Tibial nerve (tissue), 4 donors: ENCODE measurements around the gene ANKFN1.

Experiments
- EP300 ChIP-seq, 2 donors: sonication (generic); formaldehyde crosslinking; IDR thresholded peaks; one replicate each; pipeline ENCODE4 v1.6.1; 2017; ENCODE audit warnings: antibody characterized with exemption in 2 of 2, mild to moderate bottlenecking in 1 of 2
- POLR2A ChIP-seq, 2 donors: fragments of 450-650 bp; IDR thresholded peaks; one replicate each; pipeline ENCODE4 v1.6.1; 2017; ENCODE audit warnings: antibody characterized with exemption in 2 of 2, mild to moderate bottlenecking in 2 of 2, moderate library complexity in 2 of 2
- TF ChIP-seq, protein P1 (sequence below), 5 experiments: fragments of 200-600 bp in 3 of 5; fragments of 450-650 bp in 2 of 5; sonication (generic) in 3 of 5; IDR thresholded peaks; one replicate each; pipeline ENCODE4 v1.5.1; 2016 to 2019; ENCODE audit warnings: antibody characterized with exemption in 5 of 5, mild to moderate bottlenecking in 3 of 5, moderate library complexity in 2 of 5

GRCh38 chr17:56130631-56131030 lies 22.6 kb upstream of the ANKFN1 start:
- TF ChIP-seq, protein P1, sequence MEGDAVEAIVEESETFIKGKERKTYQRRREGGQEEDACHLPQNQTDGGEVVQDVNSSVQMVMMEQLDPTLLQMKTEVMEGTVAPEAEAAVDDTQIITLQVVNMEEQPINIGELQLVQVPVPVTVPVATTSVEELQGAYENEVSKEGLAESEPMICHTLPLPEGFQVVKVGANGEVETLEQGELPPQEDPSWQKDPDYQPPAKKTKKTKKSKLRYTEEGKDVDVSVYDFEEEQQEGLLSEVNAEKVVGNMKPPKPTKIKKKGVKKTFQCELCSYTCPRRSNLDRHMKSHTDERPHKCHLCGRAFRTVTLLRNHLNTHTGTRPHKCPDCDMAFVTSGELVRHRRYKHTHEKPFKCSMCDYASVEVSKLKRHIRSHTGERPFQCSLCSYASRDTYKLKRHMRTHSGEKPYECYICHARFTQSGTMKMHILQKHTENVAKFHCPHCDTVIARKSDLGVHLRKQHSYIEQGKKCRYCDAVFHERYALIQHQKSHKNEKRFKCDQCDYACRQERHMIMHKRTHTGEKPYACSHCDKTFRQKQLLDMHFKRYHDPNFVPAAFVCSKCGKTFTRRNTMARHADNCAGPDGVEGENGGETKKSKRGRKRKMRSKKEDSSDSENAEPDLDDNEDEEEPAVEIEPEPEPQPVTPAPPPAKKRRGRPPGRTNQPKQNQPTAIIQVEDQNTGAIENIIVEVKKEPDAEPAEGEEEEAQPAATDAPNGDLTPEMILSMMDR (IDR thresholded peaks at IDR 0.05) = no peak
- TF ChIP-seq EP300 (IDR thresholded peaks at IDR 0.05) (no peak), POLR2A (IDR thresholded peaks at IDR 0.05) (no peak)
